ENCODE data around the gene C6orf118.

The C6orf118 gene

DNA sequence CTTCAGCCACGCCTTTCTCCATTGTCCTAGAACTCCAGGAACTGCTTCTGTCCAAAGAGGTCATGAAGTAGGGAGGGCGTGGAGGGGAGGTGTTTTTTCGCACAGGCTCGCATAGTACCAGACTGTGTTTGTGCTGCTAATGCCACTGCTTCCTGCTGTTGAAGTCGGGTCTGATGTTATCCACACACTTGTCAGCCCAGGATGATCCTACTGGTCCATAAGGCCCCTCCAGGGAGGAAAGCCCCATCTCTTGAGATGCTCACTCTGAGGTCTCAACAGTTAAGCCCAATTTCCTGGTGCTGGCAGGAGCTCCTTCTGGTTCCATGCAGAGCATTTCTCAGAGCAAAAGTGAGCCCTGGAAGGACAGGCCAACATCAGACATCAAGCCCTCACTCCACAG is 65.6 kb downstream of the C6orf118 start:
- Histone ChIP-seq H3K27me3 (ENCODE audit: low read depth, low read length) (no peaks in the 10 kb centered on the region), H3K27ac (ENCODE audit: low read length) (no peak overlapping the region), H3K4me3 (ENCODE audit: low read depth in 1 of 2, low read length in 2 of 2) (no peak overlapping the region), H3K9me3 (ENCODE audit: control insufficient read depth in 1 of 2, low read length in 2 of 2) (no peaks in the 10 kb centered on the region), H3K36me3 (ENCODE audit: control insufficient read depth in 1 of 2, insufficient read depth in 2 of 2, low read length in 2 of 2) (no peaks in the 10 kb centered on the region), H3K4me1 (ENCODE audit: control insufficient read depth in 1 of 2, insufficient read depth in 2 of 2, low read length in 2 of 2) (no peaks in the 10 kb centered on the region)

GRCh38 chr6:165236326-165236725 is 73.1 kb downstream of the C6orf118 start:
- H3K27me3 ChIP-seq (ENCODE audit: low read depth, low read length): no peaks in the 10 kb centered on the region
- H3K36me3 ChIP-seq (ENCODE audit: control insufficient read depth in 1 of 2, insufficient read depth in 2 of 2, low read length in 2 of 2): no peaks in the 10 kb centered on the region
- H3K4me1 ChIP-seq (ENCODE audit: control insufficient read depth in 1 of 2, insufficient read depth in 2 of 2, low read length in 2 of 2): no peaks in the 10 kb centered on the region
- H3K27ac ChIP-seq (ENCODE audit: low read length): no peak overlapping the region
- H3K4me3 ChIP-seq (ENCODE audit: low read depth in 1 of 2, low read length in 2 of 2): no peak overlapping the region
- H3K9me3 ChIP-seq (ENCODE audit: control insufficient read depth in 1 of 2, low read length in 2 of 2): peaks cover 0 to 12% of the 10 kb centered on the region in 2 donors

DNA sequence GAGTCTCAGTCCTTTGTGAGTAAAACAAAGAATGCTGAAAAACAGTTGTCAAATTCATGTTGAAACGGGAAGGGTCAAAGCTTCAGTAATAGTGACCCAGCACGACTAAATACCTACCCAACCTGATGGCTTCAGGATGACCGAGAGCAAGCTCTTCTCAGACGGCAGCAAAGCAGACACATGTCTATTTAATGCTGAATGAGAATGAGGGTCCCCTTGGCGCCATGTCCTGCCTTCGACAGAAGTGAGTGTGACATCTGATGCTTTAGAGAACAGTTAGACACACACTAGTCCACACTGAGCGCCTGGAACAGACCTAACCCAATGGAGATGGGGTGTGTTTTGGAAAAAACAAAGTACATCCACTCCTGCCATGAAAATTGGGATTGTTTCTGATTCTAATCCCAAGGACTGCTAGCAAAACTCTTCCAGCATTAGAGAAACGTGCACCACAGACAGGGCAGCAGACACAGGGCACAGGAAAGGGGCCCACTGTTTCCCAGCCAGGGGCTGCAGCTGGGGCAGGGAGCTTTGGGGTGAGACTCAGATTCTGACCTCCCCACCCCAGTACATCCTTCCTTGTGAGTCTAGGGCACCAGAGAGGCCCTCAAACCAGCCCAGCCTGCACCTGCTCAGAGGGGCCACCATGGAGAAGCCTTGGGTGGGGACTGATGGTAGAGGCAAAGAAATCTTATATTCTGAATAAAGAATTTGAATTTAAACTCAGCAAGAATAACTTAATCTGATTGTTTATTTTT is 76.5 kb downstream of the C6orf118 start:
- Histone ChIP-seq H3K4me3 (ENCODE audit: low read depth in 1 of 2, low read length in 2 of 2) (no peak overlapping the region), H3K36me3 (ENCODE audit: control insufficient read depth in 1 of 2, insufficient read depth in 2 of 2, low read length in 2 of 2) (no peaks in the 10 kb centered on the region), H3K4me1 (ENCODE audit: control insufficient read depth in 1 of 2, insufficient read depth in 2 of 2, low read length in 2 of 2) (no peaks in the 10 kb centered on the region), H3K27me3 (ENCODE audit: low read depth, low read length) (no peaks in the 10 kb centered on the region), H3K9me3 (ENCODE audit: control insufficient read depth in 1 of 2, low read length in 2 of 2) (peaks cover 0 to 12% of the 10 kb centered on the region in 2 donors), H3K27ac (ENCODE audit: low read length) (no peak overlapping the region)

DNA sequence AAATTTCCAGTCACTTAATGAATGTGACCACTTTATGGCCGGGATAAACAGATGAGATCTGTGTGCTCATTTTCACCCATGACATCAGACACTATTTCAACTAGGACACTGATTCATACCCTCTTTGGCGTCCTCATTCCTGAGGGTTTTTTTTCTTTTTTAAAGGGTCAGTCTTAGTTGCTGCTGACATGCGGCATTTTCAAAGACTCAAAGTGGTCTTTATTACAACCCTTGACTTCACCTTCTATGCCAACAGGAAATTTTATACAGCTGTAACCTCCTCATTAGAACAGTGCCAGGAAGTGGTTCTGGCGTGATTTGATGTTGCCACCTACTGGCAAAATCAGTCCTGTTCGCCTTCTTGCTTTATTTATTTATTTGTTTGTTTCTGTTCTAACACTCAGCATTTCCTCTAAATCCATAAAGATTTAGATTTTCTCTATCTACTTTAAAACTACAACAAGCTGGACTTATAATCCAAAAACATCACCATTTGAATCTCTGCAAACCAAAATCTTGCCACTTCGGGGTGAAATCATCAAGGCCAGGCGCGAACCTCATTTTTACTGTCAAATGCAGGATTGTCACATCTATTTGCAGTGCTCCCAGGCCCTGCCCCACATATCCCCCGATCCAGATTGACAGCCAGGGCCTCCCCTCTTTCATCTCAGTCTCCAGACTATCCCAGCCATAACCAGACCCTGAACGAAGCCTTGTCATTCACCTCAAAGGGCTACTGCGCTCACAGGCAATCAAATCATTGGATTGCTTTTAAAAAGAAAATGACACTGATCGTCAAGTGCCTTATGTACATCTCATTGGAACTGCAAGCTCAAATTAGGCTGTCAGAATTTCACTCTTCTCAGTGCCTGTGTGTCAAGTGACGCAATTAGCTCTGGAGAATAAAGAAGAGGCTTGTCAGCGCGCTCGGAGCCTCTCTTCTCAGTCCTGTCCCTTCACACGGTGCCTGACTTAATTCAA is 77.5 kb downstream of the C6orf118 start:
- no peaks in the 10 kb centered on the region for H3K4me1 ChIP-seq (ENCODE audit: control insufficient read depth in 1 of 2, insufficient read depth in 2 of 2, low read length in 2 of 2)
- no peaks in the 10 kb centered on the region for H3K27me3 ChIP-seq (ENCODE audit: low read depth, low read length)
- H3K9me3 ChIP-seq (ENCODE audit: control insufficient read depth in 1 of 2, low read length in 2 of 2): peaks cover 0 to 12% of the 10 kb centered on the region in 2 donors
- no peak overlapping the region for H3K4me3 ChIP-seq (ENCODE audit: low read depth in 1 of 2, low read length in 2 of 2)
- H3K27ac ChIP-seq (ENCODE audit: low read length): peak overlapping the region; percentile 11
- H3K36me3 ChIP-seq (ENCODE audit: control insufficient read depth in 1 of 2, insufficient read depth in 2 of 2, low read length in 2 of 2): no peaks in the 10 kb centered on the region

DNA sequence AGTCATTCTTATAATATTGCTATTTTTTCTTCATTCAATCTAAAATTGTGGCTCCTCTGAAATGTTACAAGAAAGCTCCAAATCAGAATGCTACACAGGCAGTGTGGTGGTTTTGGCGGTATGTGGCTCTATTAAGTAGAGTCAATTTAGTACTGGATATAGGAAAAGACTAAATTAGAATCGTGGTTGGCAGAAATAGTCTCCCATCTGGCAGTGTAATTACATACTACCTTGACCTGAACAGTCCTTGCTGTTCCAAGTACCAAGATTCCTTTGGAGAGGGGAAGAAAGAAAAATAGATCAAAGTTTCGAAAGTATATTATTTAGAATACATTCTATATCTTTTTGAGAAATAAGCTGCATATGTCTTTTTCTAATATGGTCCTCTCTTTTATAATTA is 78.2 kb downstream of the C6orf118 start:
- H3K4me3 ChIP-seq (ENCODE audit: low read depth in 1 of 2, low read length in 2 of 2): no peak overlapping the region
- no peaks in the 10 kb centered on the region for H3K4me1 ChIP-seq (ENCODE audit: control insufficient read depth in 1 of 2, insufficient read depth in 2 of 2, low read length in 2 of 2)
- H3K36me3 ChIP-seq (ENCODE audit: control insufficient read depth in 1 of 2, insufficient read depth in 2 of 2, low read length in 2 of 2): no peaks in the 10 kb centered on the region
- no peaks in the 10 kb centered on the region for H3K27me3 ChIP-seq (ENCODE audit: low read depth, low read length)
- H3K9me3 ChIP-seq (ENCODE audit: control insufficient read depth in 1 of 2, low read length in 2 of 2): peaks cover 0 to 6% of the 10 kb centered on the region in 2 donors
- H3K27ac ChIP-seq (ENCODE audit: low read length): no peak overlapping the region
